ENCODE results near the gene SLAMF7.
"Not testable (repeated sequence)": the region's sequence is repeated elsewhere in the genome, so short reads cannot be mapped to it uniquely, and the experiment has no call there.

The SLAMF7 gene

DNA sequence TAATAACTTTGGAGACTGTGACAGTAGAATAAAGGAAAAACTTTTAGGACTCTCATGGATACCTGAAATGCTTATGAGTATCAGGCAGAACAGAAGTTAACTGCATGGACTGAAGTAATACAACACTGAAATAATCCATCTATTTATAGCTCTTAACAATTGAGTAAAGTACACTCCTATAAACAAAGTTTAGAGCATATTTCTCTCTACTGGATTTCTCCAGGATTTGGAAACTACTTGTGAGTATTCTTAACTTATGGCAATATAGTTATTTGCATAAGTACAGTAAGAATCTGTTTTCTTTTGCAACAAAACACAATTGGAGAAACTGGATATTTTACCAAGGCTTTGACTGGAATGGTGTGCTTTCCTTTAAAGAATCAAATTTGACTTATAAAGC, 17.6 kb upstream of the SLAMF7 start:
- DNase-seq: no peak

GRCh38 chr1:160722726-160723125, 16.3 kb upstream of the SLAMF7 start:
- DNase-seq: no peak

DNA sequence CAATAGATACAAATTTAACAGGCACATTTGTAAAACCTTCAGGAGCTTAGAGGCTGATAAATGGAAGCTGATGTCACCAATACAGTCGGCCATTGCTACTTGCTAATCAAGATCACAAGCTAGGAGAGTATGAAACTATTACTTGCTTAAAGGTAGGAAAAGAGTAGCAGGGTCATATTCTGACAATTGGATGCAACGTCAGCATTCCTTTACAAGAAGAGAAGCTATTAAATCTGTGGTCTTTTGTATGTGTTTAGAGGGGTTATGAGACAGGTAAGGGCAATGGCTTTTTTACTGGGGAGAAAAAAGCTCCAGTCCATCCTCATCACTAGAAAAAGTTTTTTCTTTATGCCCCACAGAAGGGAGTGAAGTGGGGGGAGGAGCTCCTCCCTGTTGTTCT, 15.7 kb upstream of the SLAMF7 start:
- DNase-seq: no peak

- no peak for DNase-seq
Observed at GRCh38 chr1:160724465-160725242, 14.4 kb upstream of the SLAMF7 start.

DNA sequence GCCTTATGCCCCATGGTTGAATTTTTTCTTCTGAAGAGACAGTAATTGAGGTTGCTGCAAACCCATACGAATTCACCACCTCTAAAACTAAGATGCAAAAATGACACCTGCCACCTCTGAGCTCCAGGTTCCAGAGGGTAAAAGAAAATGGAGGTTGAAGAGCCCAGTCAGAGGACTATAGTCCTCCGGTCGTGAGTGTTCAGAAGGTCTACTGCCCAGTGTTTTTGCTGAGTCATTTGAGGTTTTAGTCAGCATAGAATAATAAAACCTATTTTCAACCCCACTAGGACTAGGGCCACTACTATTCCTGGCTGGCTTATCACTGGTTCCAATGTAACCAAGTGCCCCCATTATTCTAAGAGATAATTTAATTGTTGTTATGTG, 12.9 kb upstream of the SLAMF7 start:
- DNase-seq: no peak

DNA sequence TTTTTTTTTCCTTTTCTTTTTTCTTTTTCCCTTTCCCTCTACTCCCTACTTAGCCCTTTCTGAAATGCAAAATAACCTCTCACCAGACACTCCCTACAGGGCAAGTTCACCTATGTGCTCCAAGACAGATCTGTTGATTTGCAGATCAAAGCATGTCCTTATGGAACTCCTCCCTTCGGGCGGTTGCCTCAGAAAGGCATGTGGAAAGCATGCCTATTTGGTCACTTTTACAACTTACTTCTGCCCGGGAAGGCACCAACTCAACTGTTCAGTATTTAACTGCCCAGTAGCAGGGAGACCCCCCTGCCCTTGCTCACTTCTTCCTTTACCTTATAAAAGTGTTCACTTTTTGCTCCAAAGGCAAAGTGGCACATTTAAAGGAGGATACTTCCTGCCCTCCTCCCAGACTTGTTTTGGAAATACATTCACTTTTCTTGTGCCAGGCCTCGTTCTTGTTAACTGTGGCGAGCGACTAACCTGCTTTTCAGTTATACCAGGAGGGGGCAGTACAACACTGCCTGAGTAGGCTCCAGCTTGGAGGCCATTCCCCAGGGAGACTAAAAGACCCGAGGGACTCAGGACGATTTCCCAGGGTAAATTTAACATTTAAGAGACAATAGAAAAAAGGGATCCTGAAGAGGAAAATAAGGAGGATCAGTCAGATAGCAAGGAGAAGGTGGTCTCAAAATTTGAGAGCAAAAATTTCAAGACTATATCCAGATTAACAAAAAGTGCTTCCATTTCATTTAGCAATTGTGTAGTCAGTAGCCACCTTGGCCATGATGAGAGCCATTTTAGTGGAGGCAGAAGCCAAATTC, 12.3 kb upstream of the SLAMF7 start:
- DNase-seq: peak; percentile 43

- DNase-seq: no peak
Observed at GRCh38 chr1:160727316-160727640, 11.8 kb upstream of the SLAMF7 start.

GRCh38 chr1:160731564-160731963, 7.5 kb upstream of the SLAMF7 start:
- DNase-seq: not testable (repeated sequence)

- DNase-seq: no peak
Observed at GRCh38 chr1:160731990-160732389, 7.1 kb upstream of the SLAMF7 start.

GRCh38 chr1:160733898-160734297, 5.1 kb upstream of the SLAMF7 start:
- DNase-seq: no peak

GRCh38 chr1:160734301-160734700, 4.7 kb upstream of the SLAMF7 start:
- DNase-seq: no peak

DNA sequence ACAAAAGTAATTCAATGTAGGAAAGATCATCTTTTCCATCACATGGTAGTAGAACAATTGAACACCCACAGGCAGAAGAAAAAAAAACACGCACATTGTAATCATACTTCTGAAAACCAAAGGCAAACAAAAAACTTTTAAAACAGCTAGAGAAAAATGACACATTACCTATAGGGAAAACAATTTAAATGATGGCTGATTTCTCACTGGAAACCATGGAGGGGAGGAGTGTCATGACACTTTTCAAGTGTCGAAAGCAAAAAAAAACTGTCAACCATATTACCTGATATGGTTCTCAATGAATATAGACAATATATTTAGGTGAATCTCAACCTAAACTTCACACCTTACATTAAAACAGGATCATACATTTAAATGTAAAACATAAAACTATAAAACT, 776 bp upstream of the SLAMF7 start:
- no peak for DNase-seq

GRCh38 chr1:160740133-160740688, 1.2 kb downstream of the SLAMF7 start:
- no peak for DNase-seq

DNA sequence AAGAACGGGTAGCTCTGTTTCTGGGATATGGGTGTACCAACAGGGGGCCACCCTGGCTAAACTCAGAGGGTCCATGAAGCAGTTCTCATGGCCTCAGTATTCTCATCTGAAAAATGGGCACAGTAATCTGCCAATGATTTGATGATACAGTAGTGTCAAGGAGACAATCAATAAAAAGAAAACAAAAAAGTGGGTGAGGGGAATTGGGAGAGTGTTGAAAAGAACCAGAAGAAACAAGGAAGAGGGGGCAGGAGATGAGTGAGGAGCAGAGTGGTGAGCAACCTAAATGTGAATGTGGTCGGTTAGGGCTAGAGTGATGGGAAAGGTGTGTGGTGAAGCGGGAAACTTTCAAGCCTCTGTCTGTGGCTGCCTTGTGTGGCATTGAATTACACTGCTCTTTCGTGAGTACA, 2.0 kb downstream of the SLAMF7 start:
- DNase-seq: no peak

DNA sequence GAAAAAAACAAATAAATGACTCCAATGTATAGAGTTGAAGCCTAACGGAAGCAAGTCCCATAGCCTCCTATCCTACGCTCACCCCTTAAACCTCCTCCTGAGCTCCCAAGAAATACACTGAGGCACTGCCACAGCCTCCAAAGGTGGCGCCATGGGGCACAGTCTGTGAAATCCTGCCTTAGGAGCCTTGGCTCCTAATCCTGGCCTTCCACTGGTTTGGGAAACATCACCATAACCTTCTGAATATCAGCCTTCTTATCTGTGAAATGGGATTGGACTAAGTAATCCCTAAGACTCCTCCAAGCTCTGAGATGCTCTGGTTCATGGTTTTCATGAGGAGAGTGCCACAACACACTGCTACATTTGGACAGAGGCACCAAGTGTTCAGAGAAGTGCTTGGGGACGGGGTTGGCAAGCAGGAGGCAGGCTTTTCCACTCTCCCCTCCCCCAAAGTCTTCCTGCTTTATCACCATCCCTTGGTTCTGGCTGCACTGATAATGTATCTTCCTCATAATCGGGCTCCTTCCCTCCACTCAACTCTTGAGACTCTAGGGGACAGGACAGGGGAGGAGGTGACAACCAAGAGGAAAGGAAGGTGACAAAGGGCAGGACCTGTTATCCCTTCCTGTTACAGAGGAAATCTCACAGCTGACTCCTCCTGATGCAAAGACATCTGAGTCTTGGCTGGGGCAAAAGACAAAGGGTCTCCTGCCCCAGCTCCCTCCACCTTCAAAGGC, 2.7 kb downstream of the SLAMF7 start:
- no peak for DNase-seq

GRCh38 chr1:160742428-160743127, 3.5 kb downstream of the SLAMF7 start:
- DNase-seq: no peak

DNA sequence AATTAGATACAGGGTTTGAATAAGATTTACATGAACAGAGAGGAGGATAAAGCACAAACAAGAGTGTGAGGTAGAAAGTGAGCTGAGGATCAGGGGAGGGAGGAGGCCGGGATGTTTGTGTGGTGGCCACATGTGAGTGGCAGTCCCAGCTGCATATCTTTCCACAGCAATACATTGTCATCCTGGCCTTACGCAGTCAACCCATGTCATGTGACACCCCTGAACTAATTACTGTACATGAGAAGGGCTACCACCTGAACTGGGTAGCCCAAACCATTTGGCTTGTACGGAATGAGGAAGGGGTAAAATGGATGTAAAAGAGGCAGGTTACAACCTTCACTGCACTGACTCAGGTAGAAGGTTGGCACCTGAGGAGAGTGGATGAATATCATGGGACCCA, 4.2 kb downstream of the SLAMF7 start:
- DNase-seq: no peak

DNA sequence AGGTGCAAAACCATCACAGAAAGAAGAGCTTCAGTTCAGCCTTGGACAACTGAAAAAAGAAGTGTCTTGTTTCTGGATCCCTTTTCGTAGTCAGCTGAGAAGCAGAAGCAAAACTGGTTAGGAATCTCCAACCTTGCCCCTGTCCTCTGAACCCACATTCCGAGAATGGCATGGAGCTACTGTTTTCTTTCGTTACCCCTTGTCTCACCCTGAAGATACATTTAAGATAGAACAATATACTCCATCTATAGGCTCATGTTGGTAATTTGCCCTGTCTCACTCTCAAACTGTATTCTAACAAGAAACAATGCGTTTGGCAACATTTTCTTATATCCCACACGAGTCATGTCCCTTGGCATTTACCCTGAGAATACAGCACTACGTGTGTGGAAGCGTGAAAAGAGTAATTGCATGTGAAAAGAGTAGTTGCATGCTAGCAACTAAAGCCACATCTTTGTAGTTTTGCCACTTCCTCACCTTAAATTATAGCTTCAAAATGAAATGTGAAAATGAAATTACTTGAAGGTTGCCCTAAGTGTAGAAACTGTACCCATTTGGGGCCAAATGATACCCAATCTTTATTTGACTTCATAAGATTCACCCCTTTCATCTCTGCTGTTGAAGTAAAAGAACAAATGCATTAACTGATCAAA, 5.3 kb downstream of the SLAMF7 start:
- DNase-seq: no peak

GRCh38 chr1:160744852-160745520, 5.9 kb downstream of the SLAMF7 start:
- DNase-seq: no peak

DNA sequence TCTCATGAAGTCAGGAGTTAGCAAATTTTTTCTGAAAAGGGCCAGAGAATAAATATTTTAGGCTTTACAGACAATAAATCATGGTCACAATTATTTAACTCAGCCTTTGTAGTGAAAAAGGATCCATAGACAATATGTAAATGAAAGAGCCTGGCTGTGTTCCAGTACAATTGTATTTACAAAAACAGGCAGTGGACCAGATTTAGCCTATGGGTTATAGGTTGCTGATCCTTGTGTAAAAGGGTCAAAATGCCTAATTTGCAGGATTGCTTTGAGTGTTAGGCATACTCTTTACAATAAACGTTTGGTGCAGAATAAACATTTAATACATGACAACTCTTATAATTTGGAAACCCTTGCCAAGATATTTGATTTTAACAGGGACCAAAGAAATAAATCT, 6.5 kb downstream of the SLAMF7 start:
- DNase-seq: no peak

DNA sequence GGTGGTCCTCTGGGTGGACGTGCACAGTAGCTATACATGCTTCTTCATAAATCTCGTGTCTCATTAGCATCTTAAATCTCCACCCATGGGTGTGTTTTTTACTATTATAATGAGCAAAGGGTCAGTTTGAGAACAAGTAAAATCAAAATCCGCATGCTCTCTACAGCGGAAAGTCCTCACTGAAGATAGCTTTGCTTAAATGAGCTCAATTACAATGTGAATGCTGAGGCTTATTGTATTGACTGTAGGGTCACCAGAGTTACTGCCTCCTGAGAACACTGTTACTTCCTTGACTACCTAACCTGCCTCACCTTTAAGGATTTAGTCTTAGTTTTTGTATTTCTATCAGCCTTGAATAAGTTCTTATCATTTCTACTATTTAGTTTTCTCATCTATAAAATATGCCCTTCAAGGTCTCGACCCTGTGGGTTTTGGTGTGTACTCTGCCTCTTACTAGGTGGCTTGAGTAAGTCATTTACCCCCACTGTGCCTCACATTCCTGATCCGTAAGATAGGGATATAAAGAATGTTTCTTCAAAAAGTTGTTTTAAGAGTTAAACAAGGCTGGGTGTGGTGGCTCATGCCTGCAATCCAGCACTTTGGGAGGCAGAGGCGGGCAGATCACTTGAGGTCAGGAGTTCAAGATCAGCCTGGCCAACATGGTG, 7.9 kb downstream of the SLAMF7 start:
- DNase-seq: no peak

All from NCI-H1105 (cell line).